NCI-H2029 (cell line): ENCODE measurements around the gene ANO2.

ENCODE experiments used
- DNase-seq: peaks from one replicate; lab custom pipeline; 2025; lab: John Stamatoyannopoulos, UW

Gene ANO2

DNA sequence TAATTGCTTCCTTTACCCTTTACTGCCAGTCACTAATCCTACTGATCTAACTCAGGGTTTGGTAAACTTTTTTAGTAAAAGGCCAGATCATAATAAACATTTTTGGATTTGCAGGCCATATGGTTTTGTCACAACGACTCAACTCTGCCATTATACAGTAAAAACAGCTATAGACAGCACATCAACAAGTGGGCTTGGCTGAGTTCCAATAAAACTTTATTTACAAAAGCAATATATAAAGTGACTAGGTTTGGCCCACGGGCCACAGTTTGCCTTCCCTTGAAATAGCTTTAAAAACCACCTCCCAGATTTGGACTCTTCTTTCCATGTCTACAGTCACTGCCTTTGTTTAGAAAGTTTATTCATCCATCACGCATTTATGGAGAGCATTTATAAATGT is 366.3 kb downstream of the ANO2 start:
- DNase-seq = no peak

DNA sequence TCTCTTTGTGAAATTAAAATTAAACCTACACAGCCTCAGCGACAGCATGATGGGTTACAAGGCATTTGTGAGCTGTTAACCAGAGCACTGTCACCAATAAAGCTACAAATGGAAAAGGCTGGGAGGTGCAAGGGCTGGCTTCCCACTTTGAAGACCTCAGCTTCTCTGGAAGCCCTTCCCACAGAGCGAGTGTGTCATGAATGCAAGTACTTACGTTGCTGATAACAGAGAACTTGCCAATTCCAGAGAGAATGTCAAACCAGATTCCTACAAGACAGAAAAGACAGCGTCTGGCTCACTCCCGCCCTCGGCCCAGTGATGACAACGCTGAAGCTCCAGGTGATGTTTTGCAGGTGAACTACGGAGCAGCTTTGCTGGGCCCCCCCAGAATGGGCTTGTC is 367.3 kb downstream of the ANO2 start:
- no peak for DNase-seq

DNA sequence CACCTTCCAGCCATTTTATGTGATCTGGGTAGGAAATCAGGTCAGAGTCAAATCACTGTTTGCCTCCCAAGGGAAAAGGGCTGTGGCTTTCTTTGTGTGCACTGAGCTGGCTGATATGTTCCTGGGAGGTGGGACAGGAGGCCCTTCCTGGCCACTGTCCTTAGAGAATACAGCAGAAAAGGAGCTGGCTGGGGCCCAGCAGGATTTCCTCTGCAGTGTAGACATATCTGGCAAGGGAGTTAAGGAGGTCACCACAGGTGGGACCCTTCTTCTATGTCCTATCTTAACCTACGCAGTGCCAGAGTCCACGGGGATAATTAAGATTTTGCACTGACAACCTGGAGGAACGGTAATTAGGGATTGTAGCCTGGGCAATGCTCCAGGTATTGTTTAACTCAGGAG is 367.8 kb downstream of the ANO2 start:
- no peak for DNase-seq

DNA sequence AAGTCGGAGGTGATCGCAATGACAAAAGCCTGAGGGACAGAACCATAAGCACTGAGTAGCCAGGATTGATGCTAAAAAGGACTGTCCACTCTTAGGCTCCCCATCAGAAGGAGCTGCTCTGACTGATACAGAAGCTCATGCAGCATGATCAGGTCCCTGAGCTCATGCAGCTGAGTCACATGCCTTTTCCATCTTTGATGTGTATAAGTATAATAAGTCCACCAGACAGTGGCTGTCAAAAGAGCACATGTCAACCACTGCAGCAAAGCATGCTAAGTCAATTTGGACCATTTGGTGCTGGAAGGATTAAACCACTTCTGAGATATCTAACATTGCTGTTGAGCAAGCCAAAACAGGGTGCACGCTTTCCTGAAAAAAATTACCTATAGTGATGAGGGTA is 369.1 kb downstream of the ANO2 start:
- DNase-seq = no peak

DNA sequence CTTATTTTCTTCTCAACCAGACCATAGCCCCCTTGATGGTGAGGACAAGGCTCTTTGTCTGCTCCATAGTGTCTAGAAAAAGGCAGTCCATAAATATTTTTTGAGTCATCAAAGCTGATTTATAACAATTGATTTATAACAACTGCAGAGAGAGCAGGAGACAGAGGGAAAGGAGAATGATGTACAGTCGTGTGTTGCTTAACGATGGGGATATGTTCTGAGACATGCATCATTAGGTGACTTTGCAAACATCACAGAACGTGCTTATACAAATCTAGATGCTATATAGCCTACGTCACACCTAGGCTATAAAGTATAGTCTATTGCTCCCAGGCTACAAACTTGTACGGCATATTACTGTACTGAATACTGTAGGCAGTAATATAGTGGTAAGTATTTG is 369.8 kb downstream of the ANO2 start:
- no peak for DNase-seq

DNA sequence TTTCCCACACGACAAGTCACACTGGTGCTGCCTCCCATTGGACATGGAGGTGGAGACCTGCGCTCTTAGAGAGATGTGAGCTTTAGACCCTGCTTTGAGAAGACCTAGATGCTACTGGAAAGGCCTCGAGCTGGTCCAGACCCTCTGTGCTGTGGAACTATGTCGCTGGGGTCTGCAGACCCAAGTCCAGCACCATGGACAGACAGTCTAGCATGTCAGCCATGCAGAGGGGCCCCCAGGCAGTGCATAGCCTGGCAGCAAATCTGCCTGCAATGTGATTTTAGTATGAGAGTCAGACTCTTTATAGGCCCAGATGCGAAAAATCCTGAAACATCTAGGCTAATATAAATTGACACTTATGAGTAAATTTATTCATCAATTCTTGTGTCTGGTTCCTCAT is 371.7 kb downstream of the ANO2 start:
- DNase-seq = no peak

DNA sequence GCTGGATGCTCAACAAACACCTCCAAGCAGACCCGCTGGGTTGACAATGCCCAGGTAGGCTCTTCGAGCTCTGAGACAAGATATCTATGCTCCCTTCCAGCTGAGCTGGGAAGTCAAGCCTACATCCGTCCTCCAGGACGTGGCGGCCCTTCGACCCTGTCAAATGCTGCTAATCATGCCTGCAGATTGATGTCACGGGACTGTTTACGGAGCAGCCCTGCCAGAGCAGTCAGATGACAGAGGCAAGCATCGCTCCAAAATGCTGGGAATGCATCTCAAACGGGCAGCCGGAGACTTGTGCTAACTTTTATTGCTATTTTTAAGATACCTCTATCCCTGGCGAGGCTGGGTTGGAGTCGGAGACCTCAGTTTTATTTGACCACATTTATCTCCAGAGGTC is 373.9 kb downstream of the ANO2 start:
- DNase-seq = no peak

DNA sequence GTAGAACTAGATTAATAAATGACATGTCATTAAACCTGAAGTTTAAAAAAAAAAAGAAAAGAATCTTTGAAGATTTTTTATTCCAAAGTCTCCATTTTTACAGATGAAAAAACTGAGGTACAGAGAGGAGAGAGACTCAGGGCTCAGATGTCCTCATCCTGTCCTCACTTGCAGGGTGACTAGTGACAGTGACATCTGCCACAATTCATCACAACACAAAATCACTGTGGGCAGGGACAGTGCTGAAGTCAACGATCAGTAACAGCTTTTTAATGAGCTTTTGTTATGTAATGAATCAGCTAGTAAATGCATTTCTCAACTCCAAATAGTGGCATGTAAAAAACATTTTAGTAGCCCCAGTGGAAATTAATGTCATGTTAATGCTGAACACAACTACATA is 374.6 kb downstream of the ANO2 start:
- DNase-seq = no peak

DNA sequence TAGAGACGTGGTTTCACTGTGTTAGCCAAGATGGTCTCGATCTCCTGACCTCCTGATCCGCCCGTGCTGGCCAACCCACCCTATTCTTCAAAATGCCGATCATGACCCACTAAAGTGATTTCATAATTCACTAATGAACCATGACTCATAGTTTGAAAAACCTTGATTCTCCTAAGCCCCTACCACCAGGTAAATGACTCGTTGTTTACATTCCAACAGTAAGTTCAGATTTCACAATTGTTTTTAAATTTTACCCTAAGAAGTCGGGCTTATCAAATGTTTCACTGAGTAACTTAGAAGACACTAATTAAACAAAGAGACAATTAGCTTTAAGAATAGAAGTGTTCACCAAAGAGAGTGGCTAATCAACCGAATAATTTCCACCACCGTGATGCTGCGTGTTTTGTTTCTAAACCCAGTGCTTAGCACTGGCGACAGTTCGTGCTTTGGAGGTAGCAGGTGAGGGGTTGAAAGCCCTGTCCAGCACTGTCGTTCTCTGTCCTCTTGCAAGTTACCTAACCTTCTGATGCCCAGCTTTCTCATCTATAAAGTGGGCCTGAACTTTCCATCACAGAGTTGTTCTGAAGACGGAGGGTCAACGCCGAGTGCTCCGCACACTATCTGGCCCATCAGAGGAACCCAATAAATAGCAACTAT is 376.6 kb downstream of the ANO2 start:
- DNase-seq = no peak

DNA sequence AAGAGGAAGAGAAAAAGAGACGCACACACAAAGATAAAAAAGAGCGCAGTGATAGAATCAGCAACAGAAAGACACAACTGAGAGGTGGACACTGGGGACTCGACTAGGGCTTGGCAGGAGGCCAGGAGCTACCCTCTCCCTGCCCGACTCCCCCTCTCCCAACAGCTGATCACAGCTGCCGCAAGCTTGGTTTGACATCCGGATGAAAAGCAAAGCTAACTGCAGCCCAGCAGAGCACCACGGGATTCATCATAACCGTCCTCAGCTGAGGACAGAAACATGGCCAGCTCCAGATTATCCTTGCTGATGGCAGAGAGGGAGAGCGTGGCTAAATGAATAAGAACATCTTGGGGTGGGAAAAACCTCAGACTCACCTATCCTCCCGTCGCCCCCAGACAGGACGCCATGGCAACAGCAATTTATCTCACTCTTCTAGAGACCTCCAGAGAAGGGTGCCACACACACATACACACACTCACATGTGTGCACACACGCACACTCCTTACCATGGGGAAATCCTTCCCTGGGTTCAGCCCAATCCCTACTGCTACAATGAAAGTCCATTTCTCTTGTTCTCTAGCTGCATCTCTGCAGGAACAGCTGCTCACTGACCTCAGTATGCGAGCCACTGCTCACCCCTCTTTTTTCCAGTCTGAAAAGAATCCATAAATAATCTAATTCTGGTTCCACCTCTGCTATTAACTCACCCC is 377.9 kb downstream of the ANO2 start:
- no peak for DNase-seq

DNA sequence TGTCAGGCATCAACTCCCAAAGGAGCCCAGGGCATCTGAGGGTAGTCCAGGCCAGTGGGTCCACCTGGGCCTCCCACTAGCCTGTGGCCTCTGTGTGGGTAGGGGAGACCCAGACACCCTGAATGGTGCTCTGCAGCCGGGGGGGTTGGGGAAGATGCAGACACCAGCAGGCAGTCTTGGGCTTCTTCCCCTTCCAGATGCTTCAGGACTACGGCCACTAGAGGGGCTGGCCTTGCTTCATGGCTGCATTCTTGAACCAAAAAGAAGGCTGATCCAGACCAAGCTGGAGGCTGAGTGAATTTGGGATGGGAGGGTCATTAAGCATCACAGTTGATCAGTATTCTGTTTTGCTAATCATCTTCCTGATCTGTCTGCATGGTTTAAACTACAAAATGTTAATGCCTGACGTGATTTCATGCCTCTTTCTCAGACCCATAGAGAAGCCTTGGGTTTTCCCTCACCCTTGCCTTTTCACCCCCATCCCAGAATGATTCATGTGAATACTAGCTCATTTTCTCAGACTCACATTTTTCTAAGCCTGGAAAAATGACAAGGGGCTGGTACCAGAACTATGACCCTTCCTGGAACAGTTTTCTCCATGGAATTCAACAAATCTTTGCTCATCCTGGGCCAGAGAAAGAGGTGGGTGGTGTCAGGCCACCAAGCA is 379.0 kb downstream of the ANO2 start:
- DNase-seq = no peak

DNA sequence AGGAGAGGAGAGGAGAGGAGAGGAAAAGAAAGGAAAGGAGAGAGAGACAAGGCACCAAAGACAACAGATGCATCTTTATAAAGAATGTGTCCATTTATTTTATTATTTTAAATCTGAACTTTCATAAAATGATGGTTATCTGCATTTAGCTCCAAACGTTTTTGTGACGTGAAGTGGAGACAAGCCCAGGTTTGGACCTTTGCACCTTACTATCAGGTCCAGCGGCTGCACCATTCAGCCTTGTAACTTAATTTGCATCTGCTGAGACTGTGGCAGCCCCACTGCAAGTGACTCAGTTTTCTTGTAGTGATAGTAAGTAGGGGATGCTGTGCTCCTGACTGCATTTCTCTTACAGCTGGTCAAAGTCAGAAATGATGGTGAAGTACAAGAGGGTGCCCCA is 382.5 kb downstream of the ANO2 start:
- DNase-seq = no peak

DNA sequence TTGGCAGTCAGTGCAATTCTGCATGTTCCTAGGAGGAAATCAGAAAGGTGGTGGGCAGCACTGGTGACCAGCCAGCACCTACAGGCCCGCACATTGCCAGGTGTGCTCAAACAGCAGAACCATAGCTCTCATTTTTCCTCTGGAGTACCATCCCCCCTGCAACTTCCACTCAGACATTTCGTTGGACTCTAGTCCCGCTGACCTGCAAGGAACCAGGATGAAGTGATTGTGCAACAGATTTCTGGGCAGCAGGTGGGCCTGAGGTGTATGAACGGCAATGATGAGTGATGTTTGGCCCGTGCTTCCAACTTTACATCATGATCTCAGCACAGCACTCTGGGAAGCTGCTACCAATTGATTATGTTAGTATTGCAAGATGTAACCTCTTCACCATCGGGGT is 383.2 kb downstream of the ANO2 start:
- DNase-seq = no peak

DNA sequence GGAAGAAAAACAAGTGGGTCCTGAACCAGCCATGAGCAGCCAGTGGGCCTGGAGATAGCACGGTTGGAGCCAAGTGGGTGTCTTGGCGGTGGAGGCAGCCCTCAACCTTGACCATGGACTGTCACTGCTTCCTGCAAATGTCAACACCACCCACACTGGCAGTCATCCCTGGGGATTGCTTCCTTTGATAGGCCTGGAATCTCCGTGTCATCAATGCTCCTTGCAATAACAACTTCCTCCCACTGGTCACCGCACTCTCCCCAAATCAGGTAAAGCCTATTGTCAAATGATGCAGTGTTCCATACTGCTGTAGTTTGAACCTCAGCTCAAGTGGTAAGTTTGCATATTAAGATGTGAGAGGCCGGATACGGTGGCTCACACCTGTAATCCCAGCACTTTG is 384.0 kb downstream of the ANO2 start:
- no peak for DNase-seq

DNA sequence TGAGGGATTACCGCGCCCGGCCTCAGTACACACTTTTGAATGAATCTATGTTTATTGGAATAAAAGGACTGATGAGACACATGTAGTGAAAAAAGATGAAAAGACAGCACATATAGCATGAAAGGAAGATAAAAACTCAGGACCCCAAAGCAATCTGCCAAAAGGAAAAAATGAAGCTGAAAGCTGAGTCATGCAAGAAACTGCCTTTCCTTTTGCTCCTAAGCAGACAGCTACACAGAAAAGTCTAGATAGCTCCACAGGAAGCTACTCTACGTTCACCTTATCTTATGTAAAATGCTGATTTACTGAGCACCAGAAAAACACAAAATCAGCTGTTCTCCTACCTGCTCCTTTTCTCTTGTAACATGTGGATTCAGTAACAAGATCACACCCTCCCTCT is 384.8 kb downstream of the ANO2 start:
- no peak for DNase-seq

DNA sequence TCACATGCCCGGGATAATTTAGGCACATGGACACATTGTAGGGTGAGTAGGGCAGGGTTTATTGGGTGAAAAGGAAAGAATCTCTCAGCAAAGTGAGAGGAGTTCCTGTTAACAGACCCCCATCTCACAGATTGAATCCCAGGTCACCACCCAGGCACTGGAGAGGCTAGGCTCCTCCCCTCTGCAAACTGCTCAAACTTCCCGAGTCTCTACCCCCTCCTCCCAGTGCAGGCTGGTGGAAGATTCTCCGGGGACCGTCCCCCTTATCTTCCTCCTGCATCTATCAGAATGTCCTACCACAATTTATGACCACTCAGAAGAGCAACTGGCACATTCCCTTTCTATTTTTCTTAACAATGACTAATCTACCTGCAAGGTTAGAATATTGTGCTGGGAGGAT is 387.2 kb downstream of the ANO2 start:
- no peak for DNase-seq

DNA sequence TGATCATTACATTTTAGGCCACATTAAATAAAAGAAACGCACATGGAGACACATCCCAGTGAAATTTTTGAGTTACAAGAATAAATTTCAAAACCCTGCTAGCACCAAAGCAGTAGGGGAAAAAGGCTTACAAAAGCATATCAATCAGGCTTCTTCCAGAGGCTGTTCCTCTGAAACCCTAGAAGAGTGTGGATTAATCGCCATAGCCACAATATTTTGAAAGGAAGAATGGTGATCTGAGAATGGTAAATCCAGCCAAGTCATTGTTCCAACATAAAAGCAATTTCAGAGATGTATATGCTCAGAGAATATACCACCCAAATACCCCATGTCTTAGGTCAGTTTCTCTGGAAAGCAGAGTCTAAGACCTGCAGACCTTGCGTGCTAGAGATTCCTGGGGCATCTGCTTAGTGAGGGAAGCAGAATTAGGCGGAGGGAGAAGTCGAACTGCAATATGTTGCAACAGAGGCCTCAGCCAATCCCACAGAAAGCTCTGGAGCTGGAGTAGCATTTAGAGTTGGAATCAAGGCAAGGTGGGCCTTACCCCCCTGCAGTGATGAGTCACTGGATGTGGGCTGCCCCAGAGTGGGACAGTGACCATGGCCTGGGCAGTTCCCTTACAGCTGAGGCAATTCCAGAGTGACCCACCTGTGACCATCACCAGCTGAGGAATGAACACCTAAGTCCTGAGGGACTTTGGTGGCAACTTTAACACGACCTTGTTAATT is 387.9 kb downstream of the ANO2 start:
- DNase-seq = no peak

DNA sequence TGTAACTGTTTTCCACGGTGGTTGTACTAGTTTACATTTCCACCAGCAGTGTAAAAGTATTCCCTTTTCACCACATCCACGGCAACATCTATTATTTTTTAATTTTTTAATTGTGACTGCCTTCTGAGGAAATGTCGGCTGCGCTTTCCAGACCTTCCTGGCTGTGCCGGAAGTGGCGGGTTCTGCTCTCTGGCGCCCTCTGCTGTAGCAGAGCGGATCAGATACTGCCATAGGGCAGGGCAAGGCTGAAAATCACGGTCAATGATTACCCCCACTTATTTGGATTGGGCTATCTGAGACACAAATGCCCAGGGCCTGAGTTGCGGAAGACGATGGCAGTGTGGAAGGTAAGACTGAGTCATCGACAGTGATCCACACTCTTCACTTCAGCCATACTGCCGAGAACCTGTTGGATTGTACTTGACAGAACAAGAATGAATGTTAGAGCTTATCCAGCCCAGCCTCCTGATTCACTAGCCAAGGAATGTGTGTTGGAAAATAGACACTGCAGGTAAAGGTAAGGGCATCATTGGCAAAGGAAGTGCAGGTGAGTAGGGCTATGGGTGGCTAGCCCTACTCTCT is 388.9 kb downstream of the ANO2 start:
- DNase-seq = no peak

DNA sequence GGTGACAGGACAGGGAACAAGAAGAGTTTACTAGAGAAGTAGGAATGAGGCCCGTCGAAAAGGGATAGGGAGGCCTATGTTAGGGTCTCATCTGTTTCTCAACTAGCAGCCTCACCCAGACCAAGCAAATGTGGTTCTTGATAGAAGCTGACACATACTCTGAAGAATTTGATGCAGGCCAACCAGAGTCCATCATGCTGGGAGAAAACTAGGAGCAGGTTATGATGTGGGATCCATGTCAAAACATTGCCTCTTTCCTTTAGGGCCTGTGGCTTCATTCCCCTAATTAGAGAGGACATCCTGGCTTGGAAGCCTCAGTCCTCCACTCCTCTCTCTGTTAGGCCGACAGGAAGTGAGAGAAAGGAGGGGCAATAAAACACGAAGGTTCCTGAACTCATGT is 390.3 kb downstream of the ANO2 start:
- no peak for DNase-seq

DNA sequence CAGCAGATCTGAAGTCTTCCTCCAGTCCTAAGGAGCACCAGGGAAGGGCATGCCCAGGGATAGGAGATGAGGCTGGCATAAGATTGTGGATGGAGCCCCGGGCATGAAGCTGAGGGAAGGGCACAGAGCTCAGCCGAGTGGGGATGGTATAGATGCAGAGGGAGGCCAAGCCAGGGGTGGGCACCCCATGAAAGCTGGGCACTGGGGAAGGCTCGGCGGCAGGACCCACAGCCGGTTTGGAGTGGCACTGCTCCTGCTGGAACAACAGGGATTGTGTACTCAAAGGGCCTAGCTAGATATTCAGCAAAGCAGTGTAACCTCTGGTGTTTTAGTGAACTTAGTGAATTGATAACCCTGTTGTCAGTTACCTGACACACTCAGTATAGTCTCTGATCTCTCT is 396.0 kb downstream of the ANO2 start:
- DNase-seq = no peak

DNA sequence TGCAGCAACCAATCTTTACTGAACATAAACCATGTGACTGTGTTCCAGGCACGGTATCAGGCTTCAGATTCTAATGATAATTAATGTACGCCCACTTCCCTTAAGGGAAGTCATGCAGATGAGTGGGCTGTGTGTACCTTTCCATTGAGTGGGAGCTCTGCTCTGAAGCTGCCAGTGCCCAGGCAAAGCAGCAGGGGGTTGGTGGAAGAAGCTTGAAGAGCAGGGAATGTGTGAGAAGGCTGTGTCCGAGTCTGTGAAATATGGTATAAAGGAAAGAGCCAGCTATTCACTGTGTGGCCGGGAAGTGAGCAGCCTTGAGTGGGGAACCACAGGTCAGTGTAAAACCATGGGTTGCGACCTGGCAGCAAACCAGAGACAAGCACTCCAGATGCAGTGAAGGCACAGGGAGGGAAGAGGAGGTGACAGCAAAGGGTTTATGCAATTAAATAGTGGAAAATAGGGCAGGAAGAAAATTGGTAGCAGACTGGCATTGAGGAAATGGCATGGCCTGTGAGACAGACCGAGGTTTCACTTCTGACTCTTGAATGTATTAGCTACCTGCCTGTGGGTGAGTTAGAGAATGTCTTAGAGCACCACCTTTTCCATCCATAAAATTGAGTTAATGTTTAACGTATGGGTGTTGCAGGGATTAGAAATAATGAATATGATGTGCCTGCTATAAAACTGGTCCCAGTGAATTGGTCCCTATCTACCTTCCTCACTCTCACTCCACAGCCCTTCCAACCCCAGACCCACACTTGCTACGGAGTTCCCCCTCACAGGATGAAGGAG is 396.7 kb downstream of the ANO2 start:
- no peak for DNase-seq

DNA sequence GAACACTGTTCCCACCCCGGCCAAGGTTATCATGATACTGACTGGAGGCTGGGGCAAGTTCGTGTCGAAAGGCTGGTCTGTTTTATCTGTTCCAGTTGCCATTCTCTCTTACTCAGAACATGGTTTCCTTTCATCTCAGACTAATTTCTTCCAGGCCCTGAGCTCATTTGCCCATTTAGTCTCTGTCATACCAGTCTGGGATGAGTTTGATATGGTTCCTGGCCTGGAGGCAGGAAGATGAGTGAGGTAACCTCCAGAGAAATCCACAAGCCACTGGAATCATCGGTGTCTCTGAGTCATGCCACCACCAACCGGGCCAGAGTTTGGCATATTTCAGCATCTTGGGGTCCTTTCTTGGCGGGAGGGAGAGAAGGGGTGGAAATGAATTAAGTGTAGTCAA is 398.4 kb downstream of the ANO2 start:
- DNase-seq = no peak
